ENCODE data around the gene PDCD11.

- TF ChIP-seq POLR2AphosphoS5 (IDR thresholded peaks at IDR 0.05): no peak
- TF ChIP-seq CTCF (IDR thresholded peaks at IDR 0.05): no peak
Measured at GRCh38 chr10:103458720-103459119, 62.3 kb downstream of the PDCD11 start, which contains the start of gene CALHM1.

Data from prostate gland (tissue), 2 donors.